CD4-positive, alpha-beta T cell treated with Interferon gamma for 1 hour (primary cell): ENCODE data around the gene ZNF646.

Experiments used
- DNase-seq: peaks from one replicate; pipeline ENCODE4 v3.0.0-alpha.2; 2020

Gene ZNF646

GRCh38 chr16:31063843-31064611 lies 10.2 kb upstream of the ZNF646 start:
- DNase-seq, result no peak

DNA sequence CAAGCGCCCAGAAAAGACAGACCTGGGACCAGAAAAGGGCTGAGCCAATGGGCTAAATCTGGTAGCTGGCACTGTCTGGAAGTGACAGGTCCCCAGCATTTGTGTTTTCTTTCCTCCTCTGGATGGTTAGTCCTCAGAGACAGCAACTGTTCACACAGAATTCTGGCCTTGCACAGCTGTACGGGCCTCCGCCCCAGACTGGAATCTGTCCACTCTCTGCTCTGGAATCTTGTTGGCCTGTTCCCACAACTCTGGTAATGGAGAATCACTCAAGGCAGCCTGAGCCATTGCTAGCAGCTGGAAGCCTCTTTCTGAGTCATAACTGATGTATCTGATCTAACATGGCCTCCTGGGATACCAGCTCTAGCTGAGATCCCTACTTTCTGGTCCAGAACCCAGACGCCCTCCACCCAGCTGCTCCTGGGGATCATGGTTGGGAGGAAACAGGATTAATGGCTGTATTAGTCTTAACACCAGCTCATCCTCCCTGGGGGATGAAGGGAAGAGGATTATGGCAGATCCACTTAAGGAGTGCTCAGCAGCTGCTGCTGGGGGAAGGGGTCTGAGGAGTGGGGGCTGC lies 9.2 kb upstream of the ZNF646 start:
- no peak for DNase-seq

DNA sequence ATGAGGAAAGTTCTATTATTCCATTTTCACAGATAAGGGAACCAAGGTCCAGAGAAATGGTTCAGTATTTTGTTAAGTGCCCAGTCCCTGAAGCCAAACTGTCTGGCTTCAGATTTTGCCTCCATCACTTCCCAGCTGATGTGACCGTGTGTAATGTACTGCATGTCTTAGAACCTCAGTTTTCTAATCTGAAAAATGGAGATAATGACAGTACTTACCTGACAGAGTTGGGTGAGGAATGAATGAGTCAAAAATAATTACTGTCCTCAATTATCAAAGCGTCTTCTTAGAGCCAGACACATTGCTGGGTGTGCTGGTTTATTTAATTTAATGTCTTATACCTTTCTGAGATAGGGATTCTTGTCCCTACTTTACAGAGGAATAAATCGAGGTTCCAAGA lies 6.9 kb upstream of the ZNF646 start:
- DNase-seq, result no peak

DNA sequence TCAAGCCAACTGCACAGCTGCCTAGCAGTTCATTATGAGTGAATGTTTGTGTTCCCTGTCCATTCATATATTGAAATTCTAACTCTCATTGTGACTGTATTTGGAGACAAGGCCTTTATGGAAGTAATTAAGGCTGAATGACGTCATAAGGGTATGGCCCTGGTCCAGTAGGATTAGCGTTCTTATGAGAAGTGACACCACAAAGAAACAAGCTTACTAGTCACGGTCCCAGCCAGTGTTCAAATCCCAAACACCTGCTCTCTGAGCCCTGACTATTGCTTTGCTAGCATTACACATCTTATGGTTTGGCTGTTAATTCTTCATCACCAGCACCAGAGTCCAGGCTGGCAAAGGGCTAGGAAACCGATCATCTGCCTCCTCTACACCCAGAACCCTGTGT lies 2.4 kb upstream of the ZNF646 start:
- DNase-seq, result no peak

- no peak for DNase-seq
Measured at GRCh38 chr16:31072540-31073141, 1.6 kb upstream of the ZNF646 start.

DNA sequence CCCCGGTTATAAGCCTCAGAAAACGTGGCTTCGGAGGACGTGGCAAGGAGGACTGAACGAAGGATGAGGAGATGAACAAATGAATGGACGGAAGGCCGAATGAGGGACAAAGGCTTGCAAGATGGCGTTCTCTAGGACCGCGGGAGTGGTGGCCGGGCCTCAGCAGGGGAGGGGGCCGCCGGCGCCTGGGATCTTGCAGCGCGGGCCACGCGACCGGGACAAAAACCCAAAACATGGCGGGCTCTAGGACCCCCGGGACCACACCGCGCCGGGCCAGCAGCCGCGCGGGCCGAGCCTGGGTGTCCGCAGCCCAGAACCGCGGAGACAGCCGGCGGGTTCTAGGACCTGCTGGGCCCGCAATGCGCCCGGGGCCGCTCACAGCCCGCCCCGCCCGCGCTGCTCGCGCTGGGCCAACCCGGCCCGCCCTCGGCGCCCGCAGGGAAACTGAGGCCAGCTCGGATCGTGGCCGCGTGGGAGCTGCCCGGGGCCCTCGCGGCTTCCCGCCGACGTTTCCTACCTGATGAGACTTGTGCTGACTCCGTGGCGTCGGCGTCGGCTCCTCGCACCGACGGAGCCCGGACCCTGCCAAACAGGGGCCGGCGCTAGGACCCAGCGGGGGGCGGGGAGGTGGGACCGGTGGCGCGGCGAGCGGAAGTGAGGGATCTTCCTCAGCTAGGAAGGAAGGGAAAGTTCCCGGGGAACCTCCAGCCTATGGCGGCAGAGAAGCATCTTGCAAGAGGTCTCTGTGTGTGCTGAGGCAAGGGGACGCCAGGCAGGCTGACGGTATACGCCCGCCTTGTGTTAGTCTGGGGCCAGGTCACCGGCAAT lies 866 bp upstream of the ZNF646 start:
- DNase-seq, result peak; percentile 77

- no peak for DNase-seq
Measured at GRCh38 chr16:31074814-31075183, 577 bp downstream of the ZNF646 start.

- DNase-seq, result no peak
Measured at GRCh38 chr16:31076319-31076718, 2.1 kb downstream of the ZNF646 start.

DNA sequence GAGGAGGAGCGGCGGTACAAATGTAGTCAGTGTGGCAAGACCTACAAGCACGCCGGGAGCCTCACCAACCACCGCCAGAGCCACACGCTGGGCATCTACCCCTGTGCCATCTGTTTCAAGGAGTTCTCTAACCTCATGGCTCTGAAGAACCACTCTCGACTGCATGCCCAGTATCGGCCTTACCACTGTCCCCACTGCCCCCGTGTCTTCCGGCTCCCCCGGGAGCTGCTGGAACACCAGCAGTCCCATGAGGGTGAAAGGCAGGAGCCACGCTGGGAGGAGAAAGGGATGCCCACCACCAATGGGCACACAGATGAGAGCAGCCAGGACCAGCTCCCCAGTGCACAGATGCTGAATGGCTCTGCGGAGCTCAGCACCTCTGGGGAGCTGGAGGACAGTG lies 2.8 kb downstream of the ZNF646 start:
- no peak for DNase-seq

- DNase-seq, result no peak
Measured at GRCh38 chr16:31077592-31078396, 3.6 kb downstream of the ZNF646 start.

GRCh38 chr16:31078597-31079341 lies 4.5 kb downstream of the ZNF646 start:
- DNase-seq, result no peak

DNA sequence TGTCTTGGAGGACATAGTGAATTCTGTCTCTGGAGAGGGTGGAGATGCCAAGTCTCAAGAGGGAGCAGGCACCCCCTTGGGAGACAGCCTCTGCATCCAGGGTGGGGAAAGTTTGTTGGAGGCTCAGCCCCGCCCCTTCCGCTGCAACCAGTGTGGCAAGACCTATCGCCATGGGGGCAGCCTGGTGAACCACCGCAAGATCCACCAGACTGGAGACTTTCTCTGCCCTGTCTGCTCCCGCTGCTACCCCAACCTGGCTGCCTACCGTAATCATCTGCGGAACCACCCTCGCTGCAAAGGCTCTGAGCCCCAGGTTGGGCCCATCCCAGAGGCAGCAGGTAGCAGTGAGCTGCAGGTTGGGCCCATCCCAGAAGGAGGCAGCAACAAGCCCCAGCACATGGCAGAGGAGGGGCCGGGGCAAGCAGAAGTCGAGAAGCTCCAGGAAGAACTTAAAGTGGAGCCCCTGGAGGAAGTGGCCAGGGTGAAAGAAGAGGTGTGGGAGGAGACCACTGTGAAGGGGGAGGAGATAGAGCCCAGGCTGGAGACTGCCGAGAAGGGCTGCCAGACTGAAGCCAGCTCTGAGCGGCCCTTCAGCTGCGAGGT lies 5.2 kb downstream of the ZNF646 start:
- DNase-seq, result no peak

GRCh38 chr16:31080035-31080629 lies 5.9 kb downstream of the ZNF646 start:
- no peak for DNase-seq

GRCh38 chr16:31080756-31081419 lies 6.7 kb downstream of the ZNF646 start:
- no peak for DNase-seq

GRCh38 chr16:31081428-31082351 lies 7.5 kb downstream of the ZNF646 start:
- no peak for DNase-seq

DNA sequence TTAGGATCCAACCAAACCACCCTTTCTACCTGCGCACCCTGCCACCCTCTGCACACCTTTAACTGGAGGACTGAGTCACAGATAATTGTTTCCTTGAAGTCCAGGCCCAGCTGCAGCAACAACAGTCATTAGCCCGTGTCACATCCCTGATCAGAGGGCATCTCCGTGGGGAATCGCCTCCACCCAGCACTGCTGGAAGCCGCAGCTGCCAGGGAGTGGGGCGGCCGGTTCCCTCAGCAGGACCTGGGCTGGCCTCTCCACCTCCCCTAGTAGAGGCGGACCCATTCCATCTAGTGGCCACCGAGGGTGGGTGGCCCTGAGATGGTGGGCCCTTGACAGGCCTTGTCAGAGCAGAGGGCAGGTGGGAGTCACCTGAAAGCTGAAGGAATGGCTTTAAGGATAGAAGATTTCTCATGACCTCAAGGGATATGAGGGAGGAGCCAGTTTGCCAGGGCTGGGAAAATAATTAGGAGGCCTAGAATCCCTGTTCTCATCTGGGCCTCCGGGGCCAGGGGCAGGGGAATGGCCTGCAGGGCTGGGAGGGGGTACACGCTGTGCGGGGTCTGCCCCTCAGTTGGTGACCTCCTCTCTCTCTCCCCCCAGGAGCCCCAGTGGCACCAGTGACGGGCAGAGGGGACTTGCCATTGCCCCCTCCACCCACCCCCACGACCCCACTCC lies 8.3 kb downstream of the ZNF646 start:
- DNase-seq, result no peak

DNA sequence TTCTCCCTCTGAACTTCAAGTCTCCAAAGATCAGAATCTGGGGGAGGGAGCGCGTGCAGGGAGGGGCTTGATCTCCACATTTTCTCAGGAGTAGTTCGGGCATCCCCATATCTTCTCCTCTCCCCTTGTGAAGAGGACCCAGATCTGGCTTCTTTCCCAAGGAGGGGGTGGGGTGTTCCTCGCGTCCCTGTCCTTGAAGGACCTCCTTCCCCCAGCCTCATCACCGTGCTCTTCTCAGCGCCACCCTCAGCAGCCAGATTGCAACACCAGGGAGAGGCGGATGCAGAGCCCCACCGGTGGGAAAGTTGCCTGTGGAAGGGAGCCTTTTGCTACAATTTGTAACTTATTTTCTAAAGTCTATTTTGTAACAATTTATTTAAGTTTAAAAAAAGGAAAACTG lies 8.9 kb downstream of the ZNF646 start:
- no peak for DNase-seq

DNA sequence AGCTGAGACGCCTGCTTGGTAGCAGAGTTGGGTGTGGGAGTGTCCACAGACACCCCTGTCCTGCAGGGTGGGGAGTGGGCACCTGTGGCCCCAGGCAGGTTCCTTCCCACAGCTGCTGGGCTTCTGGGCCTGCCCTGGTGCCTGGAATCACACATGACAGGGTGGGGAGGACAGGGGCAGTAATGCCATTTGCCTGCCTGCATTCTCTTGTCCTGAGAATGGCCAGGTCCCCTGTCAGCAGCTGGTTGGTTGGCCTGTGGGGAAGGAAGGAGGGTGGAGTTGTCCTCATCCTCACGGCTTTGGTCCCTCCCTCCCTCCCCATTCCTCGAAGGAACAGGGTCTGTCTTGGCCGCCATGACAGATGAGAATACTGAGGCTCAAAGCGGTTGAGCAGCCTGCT lies 9.3 kb downstream of the ZNF646 start:
- no peak for DNase-seq

GRCh38 chr16:31083981-31084380 lies 9.8 kb downstream of the ZNF646 start:
- no peak for DNase-seq
